Neural crest cell (in vitro differentiated cells): Measurements from ENCODE around the gene KDM4C. TPM values are rescaled to one million over a fixed set of nuclear protein-coding genes. Genes with fewer than 3 reads are reported as not detected.
"Not testable (repeated sequence)": the region's sequence is repeated elsewhere in the genome, so short reads cannot be mapped to it uniquely, and the experiment has no call there.

Source experiments
- DNase-seq: peaks from one replicate; pipeline ENCODE4 v3.0.0; 2021; ENCODE audit warnings: low read depth, mixed read lengths, low spot score
- H3K27ac Mint-ChIP-seq: one replicate; pipeline ENCODE4 v1.8.0; 2021; ENCODE audit warnings: mild to moderate bottlenecking, mixed read lengths; ENCODE audit not compliant: unreplicated experiment
- H3K27me3 Mint-ChIP-seq: 2 replicates; pipeline ENCODE4 v1.8.0; 2021; ENCODE audit warnings: low read depth, mild to moderate bottlenecking, mixed read lengths
- H3K36me3 Mint-ChIP-seq: 2 replicates; pipeline ENCODE4 v1.8.0; 2021; ENCODE audit warnings: low read depth, mild to moderate bottlenecking, mixed read lengths
- H3K4me1 Mint-ChIP-seq: 2 replicates; pipeline ENCODE4 v1.8.0; 2021; ENCODE audit warnings: mixed read lengths
- H3K4me3 Mint-ChIP-seq: one replicate; pipeline ENCODE4 v1.8.0; 2021; ENCODE audit warnings: mild to moderate bottlenecking, mixed read lengths
- H3K9me3 Mint-ChIP-seq: 2 replicates; pipeline ENCODE4 v1.8.0; 2021; ENCODE audit warnings: mixed read lengths
- CTCF ChIP-seq: fragments of 200-600 bp; sonication (generic); conservative IDR thresholded peaks from 2 replicates; pipeline ENCODE4 v1.5.0; 2021; ENCODE audit warnings: antibody characterized with exemption, mild to moderate bottlenecking
- total RNA-seq: library from RNA; stranded (reverse); gene quantifications from 2 replicates; pipeline ENCODE4 v1.2.1, GENCODE V29; 2021

Gene KDM4C
- total RNA-seq, 1 donor from 2014 or later = 11.2 TPM

DNA sequence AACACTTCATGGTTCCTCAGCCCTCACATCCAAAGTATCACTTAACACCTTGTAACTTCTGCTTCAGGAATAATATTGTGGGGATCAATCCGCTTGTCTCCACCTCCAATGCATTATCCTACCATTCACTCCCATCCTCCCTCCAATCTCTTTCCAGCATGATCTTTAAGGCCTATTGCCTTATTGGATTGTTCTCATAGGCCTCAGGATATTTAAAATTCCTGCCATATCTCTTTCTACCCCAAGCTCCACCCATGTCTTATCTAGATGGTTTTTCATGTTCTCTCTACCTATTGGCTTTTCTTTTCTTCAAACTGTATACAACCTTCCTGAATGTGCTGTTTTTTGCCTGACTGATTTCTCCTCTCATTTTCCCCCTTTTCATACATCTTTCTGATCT lies 7.2 kb downstream of the KDM4C start:
- Mint-ChIP-seq H3K9me3 (no peaks in the 10 kb centered on the region), H3K36me3 (no peaks in the 10 kb centered on the region), H3K4me3 (no peak overlapping the region), H3K4me1 (peaks cover 3% of the 10 kb centered on the region), H3K27ac (no peak overlapping the region), H3K27me3 (peaks cover 5% of the 10 kb centered on the region)
- TF ChIP-seq CTCF = no peak
- no peak for DNase-seq

GRCh38 chr9:6765396-6765795 lies 7.6 kb downstream of the KDM4C start:
- no peaks in the 10 kb centered on the region for H3K36me3 Mint-ChIP-seq
- peaks cover 2% of the 10 kb centered on the region for H3K27me3 Mint-ChIP-seq
- no peak overlapping the region for H3K4me3 Mint-ChIP-seq
- H3K9me3 Mint-ChIP-seq = no peaks in the 10 kb centered on the region
- no peak overlapping the region for H3K27ac Mint-ChIP-seq
- no peaks in the 10 kb centered on the region for H3K4me1 Mint-ChIP-seq
- no peak for DNase-seq
- no peak for TF ChIP-seq CTCF

- no peaks in the 10 kb centered on the region for H3K36me3 Mint-ChIP-seq
- TF ChIP-seq CTCF = no peak
- no peaks in the 10 kb centered on the region for H3K27me3 Mint-ChIP-seq
- no peak for DNase-seq
- H3K4me1 Mint-ChIP-seq = no peaks in the 10 kb centered on the region
- no peak overlapping the region for H3K27ac Mint-ChIP-seq
- H3K9me3 Mint-ChIP-seq = no peaks in the 10 kb centered on the region
- H3K4me3 Mint-ChIP-seq = no peak overlapping the region
These were observed 8.8 kb downstream of the KDM4C start for GRCh38 chr9:6766606-6767005.

DNA sequence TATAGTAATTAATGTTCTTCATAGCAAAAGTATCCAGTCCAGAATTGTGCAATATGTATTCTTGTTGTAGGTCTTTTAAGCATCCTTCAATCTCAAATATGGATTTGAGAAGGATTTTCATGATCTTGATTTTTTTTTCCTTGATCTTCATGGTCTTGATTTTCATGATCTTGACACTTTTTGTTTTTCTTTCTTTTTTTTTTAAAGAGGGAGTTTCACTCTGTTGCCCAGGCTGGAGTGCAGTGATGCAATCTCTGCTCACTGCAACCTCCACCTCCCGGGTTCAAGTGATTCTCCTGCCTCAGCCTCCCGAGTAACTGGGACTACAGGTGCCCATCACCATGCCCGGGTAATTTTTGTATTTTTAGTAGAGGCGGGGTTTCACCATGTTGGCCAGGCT lies 10.8 kb downstream of the KDM4C start:
- H3K27ac Mint-ChIP-seq, H3K4me1 Mint-ChIP-seq, H3K4me3 Mint-ChIP-seq, H3K9me3 Mint-ChIP-seq, DNase-seq, H3K36me3 Mint-ChIP-seq, H3K27me3 Mint-ChIP-seq: not testable (repeated sequence)

GRCh38 chr9:6771722-6772121 lies 13.9 kb downstream of the KDM4C start:
- Mint-ChIP-seq H3K36me3 (no peaks in the 10 kb centered on the region), H3K27me3 (no peaks in the 10 kb centered on the region), H3K27ac (no peak overlapping the region), H3K4me1 (no peaks in the 10 kb centered on the region), H3K4me3 (no peak overlapping the region), H3K9me3 (no peaks in the 10 kb centered on the region)
- DNase-seq = no peak
- no peak for TF ChIP-seq CTCF

GRCh38 chr9:6777213-6777902 lies 19.6 kb downstream of the KDM4C start:
- H3K36me3 Mint-ChIP-seq = no peaks in the 10 kb centered on the region
- no peak for DNase-seq
- no peaks in the 10 kb centered on the region for H3K9me3 Mint-ChIP-seq
- no peak for TF ChIP-seq CTCF
- H3K4me1 Mint-ChIP-seq = peaks cover 10% of the 10 kb centered on the region
- no peaks in the 10 kb centered on the region for H3K27me3 Mint-ChIP-seq
- H3K4me3 Mint-ChIP-seq = no peak overlapping the region
- no peak overlapping the region for H3K27ac Mint-ChIP-seq
